ENCODE measurements around the gene PRAMEF20.
"Not testable (repeated sequence)": the region's sequence is repeated elsewhere in the genome, so short reads cannot be mapped to it uniquely, and the experiment has no call there.

Gene PRAMEF20

GRCh38 chr1:13410150-13410549 lies at the start of gene PRAMEF20:
TSS of gene PRAMEF20 (plus strand) at chr1:13410450. CDS start at chr1:13416355, 5,905 bp downstream.
- not testable (repeated sequence) for DNase-seq (ENCODE audit: low spot score)

DNA sequence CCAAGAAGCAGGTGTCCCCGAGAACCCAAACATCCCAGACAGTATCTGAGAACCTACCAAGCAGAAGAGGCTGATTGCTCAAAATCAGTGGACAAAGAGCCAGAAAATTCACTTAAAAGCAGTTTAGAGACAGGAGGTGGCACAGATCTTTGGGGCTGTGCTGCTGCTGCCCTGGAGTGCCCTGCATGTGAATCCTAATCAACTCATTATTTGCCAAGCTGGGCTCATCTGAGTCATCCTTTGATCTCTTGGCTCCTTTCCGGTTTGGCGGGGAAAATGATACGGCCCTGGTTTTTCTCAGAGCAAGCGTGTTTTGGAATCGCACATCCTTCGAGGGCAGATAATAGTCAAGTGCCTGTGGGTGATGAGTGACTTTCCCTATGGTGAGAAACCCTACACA lies 47.9 kb upstream of the PRAMEF20 start:
- DNase-seq (ENCODE audit: low spot score): not testable (repeated sequence)

- DNase-seq (ENCODE audit: low spot score): not testable (repeated sequence)
These were observed 45.3 kb upstream of the PRAMEF20 start for GRCh38 chr1:13364928-13365327.

GRCh38 chr1:13366536-13366935 lies 43.7 kb upstream of the PRAMEF20 start:
- DNase-seq (ENCODE audit: low spot score): not testable (repeated sequence)

DNA sequence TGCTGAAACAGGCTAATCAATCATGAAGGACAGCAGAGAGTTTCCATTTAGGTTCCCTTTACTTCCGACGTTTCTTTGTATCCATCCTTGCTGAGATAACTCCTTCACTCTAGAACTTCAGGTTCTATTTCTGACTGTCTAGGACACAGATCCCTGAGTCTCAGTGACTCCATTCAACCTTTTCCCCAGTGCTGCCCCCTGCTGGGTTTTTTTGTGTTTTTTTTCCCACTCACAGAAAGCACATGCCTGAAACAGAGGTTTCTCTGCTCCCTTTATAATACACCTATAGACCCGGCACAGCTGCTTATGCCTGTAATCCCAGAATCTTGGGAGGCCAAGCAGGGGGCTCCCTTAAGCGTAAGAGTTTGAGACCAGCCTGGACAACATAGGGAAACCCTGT lies 41.7 kb upstream of the PRAMEF20 start:
- peak; percentile 71 for DNase-seq (ENCODE audit: low spot score)

DNA sequence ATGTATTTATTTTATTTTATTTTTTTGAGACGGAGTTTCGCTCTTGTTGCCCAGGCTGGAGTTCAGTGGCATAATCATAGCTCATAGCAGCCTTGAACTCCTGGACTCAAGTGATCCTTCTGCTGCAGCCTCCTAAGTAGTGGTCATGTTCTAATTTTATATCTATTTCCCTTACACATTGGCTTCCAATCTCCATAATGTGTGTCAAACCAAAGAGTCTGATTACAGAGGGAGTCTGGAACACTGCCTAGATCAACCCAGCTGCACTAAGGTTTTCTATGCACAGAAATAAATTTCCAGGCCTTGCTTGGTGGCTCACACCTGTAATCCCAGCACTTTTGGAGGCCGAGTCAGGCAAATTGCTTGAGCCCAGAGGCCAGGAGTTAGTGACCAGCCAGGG lies 31.3 kb upstream of the PRAMEF20 start:
- DNase-seq (ENCODE audit: low spot score): not testable (repeated sequence)

GRCh38 chr1:13380380-13380779 lies 29.9 kb upstream of the PRAMEF20 start:
- DNase-seq (ENCODE audit: low spot score): not testable (repeated sequence)

DNA sequence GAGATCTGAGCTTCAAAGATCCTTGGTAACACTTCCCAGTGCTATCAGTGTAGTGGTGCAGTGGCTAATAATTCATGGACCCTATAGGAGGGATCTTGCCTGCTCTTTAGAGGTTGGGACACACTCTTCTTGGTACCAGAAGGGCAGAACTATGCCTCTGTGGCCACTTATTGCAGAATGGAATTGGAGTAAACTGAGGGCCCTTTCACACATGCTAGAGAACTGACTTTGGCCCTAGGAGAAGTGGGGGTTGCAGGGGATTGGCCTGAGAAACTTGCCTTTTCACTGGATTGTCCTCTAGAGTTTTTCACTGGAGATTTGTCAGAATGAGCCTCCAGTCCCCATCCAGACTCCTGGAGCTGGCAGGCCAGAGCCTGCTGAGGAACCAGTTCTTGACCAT lies 20.9 kb upstream of the PRAMEF20 start, which contains the start of gene PRAMEF17:
TSS of gene PRAMEF17 (plus strand) at position 301 of the 400 bp plus-strand sequence. CDS start at position 327, 26 bp downstream.
- DNase-seq (ENCODE audit: low spot score): not testable (repeated sequence)

DNA sequence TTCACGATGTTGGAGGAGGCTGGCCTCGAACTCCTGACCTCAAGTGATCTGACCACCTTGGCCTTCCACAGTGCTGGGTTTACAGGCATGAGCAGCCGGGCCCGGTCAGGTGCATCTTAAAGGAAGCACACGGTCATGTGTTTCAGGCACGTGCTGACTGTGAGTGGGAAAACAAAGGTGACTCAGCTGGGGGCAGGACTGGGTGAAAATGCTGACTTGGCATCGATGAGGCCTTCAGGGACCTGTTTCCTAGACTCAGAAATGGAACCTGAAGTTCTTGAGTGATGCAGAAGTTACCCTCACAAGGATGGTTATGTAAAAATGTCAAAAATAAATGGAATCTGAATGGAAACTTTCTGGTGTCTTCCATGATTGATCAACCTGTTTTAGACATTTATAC lies 17.2 kb upstream of the PRAMEF20 start:
- not testable (repeated sequence) for DNase-seq (ENCODE audit: low spot score)

DNA sequence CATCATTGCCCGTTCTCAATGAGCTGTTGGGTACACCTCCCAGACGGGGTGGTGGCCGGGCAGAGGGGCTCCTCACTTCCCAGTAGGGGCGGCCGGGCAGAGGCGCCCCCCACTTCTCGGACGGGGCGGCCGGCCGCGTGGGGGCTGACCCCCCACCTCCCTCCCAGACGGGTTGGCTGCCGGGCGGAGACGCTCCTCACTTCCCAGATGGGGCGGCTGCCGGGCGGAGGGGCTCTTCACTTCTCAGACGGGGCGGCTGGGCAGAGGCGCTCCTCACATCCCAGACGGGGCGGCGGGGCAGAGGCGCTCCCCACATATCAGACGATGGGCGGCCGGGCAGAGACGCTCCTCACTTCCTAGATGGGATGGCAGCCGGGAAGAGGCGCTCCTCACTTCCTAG lies 15.5 kb upstream of the PRAMEF20 start:
- DNase-seq (ENCODE audit: low spot score): not testable (repeated sequence)

GRCh38 chr1:13395311-13395710 lies 14.9 kb upstream of the PRAMEF20 start:
- DNase-seq (ENCODE audit: low spot score): not testable (repeated sequence)

GRCh38 chr1:13407811-13408210 lies 2.4 kb upstream of the PRAMEF20 start:
- no peak for DNase-seq (ENCODE audit: low spot score)

- DNase-seq (ENCODE audit: low spot score): no peak
These were observed 20.2 kb downstream of the PRAMEF20 start for GRCh38 chr1:13430495-13430894.

DNA sequence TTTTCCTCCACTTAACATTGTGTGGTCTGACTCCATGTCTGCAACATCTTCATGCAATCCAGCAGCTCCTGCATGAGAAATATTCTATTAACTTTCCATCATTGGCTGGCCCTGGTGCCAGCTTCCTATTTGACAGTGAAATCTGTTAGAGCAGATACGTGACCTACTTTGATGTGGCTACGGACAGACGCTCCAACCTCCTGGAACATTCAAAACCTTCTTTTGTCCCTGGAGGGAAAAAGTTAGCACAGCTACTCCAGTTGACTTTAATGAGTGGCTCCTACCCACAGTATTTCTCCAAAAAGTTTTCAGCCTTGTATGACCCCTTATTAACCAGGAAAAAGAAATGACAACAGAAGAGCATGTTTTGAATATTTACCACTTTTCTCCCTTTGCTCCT lies 22.0 kb downstream of the PRAMEF20 start:
- DNase-seq (ENCODE audit: low spot score): no peak

- not testable (repeated sequence) for DNase-seq (ENCODE audit: low spot score)
These were observed 23.6 kb downstream of the PRAMEF20 start for GRCh38 chr1:13433694-13434358.

DNA sequence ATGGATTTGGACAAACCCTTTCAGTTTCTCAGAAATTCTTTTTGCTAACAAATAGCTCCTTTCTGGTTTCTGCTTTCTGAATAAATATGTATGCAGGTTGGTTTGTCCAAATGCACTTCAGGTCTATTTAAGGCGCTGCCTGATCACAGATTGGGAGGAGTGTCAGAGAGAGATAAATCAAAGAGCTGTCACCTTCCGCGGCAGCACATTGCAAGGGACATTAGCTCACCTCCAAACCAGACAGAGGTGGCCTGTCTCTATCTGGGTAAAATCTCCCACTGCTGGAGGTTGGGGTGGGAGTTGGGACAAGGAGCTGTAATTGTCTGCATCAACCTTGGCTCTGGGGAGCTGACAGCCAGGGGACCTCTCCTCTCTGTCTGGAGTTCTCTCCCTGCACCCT lies 25.2 kb downstream of the PRAMEF20 start:
- DNase-seq (ENCODE audit: low spot score): no peak

DNA sequence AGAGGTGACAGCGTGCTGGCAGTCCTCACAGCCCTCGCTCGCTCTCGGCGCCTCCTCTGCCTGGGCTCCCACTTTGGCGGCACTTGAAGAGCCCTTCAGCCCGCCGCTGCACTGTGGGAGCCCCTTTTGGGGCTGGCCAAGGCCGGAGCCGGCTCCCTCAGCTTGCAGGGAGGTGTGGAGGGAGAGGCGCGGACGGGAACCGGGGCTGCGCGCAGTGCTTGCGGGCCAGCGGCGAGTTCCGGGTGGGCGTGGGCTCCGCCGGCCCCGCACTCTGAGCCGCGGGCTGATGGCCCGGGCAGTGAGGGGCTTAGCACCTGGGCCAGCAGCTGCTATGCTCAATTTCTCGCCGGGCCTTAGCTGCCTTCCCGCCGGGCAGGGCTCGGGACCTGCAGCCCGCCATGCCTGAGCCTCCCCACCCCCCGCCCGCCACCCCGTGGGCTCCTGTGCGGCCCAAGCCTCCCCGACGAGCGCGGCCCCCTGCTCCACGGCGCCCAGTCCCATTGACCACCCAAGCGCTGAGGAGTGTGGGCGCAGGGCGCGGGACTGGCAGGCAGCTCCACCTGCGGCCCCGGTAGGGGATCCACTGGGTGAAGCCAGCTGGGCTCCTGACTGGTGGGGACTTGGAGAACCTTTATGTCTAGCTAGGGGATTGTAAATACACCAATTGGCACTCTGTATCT lies 29.0 kb downstream of the PRAMEF20 start:
- DNase-seq (ENCODE audit: low spot score): not testable (repeated sequence)

- no peak for DNase-seq (ENCODE audit: low spot score)
These were observed 33.2 kb downstream of the PRAMEF20 start for GRCh38 chr1:13443335-13443979.

DNA sequence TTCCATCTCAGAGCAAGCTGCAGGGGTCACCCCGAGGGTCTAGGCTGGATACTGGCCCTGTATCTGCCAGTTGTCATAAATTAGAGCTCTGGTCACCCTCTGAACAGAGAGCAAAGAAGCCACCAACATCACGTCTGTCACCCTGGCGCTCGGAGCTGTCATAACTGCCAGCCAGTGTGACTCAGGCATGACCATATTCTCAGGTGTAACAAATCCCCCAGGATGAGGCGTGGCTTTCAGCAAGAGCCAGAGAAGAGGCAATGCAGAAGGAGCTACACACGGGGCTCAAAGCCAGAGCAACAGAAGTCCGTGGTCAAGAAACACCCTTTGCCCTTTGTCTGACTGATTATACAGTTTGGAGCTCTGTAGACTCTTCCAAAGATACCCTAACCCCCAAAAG lies 40.0 kb downstream of the PRAMEF20 start:
- no peak for DNase-seq (ENCODE audit: low spot score)

DNA sequence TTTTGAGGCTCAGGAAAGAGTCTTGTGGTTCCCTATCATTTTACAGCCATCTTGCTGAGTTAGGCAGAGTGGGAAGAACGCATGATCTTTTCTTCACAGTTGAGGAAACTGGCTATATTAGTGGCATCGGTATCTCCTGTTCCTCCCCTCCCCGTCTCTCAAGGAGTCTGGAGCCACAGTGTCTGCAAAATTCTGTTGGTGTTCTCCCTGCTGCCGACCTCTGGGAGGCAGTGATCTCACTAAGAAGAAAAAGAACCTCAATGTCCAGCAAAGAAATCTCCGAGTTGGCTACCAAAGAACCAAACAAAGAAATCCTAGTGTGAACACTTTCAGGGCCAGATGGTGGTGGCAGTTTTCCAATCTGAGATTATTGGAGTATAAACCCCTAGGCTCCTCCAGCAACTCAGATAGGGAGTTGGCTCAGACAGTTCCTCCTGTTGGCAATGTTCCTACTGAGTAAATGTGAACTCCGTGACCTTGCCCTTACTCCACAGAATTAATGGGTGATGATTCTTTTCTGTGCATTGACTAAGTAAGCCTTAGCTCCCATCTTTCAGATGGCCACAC lies 41.2 kb downstream of the PRAMEF20 start:
- no peak for DNase-seq (ENCODE audit: low spot score)

GRCh38 chr1:13456904-13457532 lies 46.8 kb downstream of the PRAMEF20 start:
- DNase-seq (ENCODE audit: low spot score): no peak

- DNase-seq (ENCODE audit: low spot score): no peak
These were observed 51.7 kb downstream of the PRAMEF20 start for GRCh38 chr1:13461977-13462376.

Measured in NAMALWA (cell line).